ENCODE data around the gene GPR37.

Gene GPR37

DNA sequence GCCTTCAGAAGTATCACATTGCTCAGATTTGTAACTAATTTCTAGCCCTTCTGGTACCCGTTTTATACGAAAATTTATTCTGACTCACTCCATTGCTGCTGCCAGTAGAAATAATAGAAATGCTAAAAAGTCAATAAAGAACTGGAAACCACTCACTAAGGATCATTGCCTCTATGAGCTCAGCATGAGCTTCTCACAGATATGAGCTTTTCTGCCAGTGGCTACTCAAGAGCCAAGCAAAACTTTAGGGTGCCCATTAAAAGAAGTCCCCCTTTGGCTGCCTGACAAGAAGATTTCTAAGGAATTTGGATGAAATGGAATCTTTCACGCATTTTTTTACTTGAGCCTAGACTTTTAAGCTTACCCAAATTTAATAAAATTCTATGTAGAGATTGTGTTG is 52.5 kb downstream of the GPR37 start:
- no peaks in the 10 kb centered on the region for H3K36me3 ChIP-seq (ENCODE audit: insufficient read depth, low read length)
- H3K9ac ChIP-seq (ENCODE audit: low read length): no peak overlapping the region
- no peaks in the 10 kb centered on the region for H3K27me3 ChIP-seq (ENCODE audit: insufficient read depth, low read length)
- no peak for TF ChIP-seq EZH2 (IDR thresholded peaks at IDR 0.05; ENCODE audit: borderline replicate concordance, low read length)
- TF ChIP-seq, protein P1, sequence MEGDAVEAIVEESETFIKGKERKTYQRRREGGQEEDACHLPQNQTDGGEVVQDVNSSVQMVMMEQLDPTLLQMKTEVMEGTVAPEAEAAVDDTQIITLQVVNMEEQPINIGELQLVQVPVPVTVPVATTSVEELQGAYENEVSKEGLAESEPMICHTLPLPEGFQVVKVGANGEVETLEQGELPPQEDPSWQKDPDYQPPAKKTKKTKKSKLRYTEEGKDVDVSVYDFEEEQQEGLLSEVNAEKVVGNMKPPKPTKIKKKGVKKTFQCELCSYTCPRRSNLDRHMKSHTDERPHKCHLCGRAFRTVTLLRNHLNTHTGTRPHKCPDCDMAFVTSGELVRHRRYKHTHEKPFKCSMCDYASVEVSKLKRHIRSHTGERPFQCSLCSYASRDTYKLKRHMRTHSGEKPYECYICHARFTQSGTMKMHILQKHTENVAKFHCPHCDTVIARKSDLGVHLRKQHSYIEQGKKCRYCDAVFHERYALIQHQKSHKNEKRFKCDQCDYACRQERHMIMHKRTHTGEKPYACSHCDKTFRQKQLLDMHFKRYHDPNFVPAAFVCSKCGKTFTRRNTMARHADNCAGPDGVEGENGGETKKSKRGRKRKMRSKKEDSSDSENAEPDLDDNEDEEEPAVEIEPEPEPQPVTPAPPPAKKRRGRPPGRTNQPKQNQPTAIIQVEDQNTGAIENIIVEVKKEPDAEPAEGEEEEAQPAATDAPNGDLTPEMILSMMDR (IDR thresholded peaks at IDR 0.05; ENCODE audit: low read length): no peak
- no peaks in the 10 kb centered on the region for H3K9me3 ChIP-seq (ENCODE audit: low read length)
- H2AFZ ChIP-seq (ENCODE audit: low read length): no peak overlapping the region
- H3K4me3 ChIP-seq (ENCODE audit: low read depth, low read length, poor library complexity, severe bottlenecking): no peak overlapping the region
- no peaks in the 10 kb centered on the region for H3K79me2 ChIP-seq (ENCODE audit: insufficient read depth, low read length)
- H4K20me1 ChIP-seq (ENCODE audit: insufficient read depth, low read length): no peaks in the 10 kb centered on the region
- no peaks in the 10 kb centered on the region for H3F3A ChIP-seq (ENCODE audit: insufficient read depth, low read length)
- no peak overlapping the region for H3K27ac ChIP-seq (ENCODE audit: low read depth, low read length, poor library complexity, severe bottlenecking)
- no peaks in the 10 kb centered on the region for H3K4me1 ChIP-seq (ENCODE audit: insufficient read depth, low read length, severe bottlenecking)
- no peaks in the 10 kb centered on the region for H3K9me2 ChIP-seq (ENCODE audit: low read depth, low read length)
- no peak overlapping the region for H3K4me2 ChIP-seq (ENCODE audit: low read length)

DNA sequence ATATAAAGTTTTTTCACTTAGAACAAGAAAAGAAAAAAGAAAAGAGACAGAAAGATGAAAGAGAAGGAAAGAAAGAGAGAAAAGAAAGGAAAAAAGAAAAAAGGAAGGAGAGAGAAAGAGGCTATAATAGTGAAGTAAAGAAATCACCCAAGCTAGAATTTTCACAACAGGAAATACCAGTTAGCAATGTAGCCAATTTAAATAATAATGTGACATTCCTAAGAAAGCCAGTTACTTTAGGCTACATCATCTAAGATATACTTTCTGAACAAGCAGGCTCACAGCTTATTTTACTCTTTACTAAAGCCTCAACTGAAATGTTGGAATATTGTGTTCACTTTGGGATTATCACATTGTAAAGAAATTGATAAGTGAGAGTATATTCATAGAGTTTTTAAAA is 53.6 kb downstream of the GPR37 start:
- TF ChIP-seq EZH2 (IDR thresholded peaks at IDR 0.05; ENCODE audit: borderline replicate concordance, low read length): no peak
- TF ChIP-seq, protein P1 (IDR thresholded peaks at IDR 0.05; ENCODE audit: low read length): no peak
- H3K27ac ChIP-seq (ENCODE audit: low read depth, low read length, poor library complexity, severe bottlenecking): no peak overlapping the region

DNA sequence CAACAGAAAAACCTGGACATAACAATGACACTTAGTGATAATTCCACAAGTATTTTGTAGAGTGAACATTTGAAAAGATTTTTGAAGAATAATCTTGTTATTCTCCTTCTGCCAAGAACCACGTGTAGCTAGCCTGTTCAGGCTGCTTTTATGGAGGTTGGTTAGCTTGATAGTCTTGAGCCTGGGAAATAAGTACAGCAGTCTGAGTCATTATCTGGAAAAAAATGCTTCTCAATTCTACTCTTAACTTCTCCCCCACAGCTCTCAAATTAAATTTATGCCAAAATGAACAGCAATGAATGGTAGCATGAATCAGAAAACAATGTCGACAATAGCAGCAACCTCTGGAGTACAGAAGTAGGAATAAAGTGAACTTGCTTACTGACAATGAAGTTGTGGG is 63.2 kb downstream of the GPR37 start:
- no peaks in the 10 kb centered on the region; the same call in 1 of the 2 replicates for H3K9me2 ChIP-seq (ENCODE audit: low read depth, low read length)

More for the DNA sequence above, 53.6 kb downstream of the GPR37 start:
- Histone ChIP-seq H3F3A (ENCODE audit: insufficient read depth, low read length) (no peaks in the 10 kb centered on the region), H3K27me3 (ENCODE audit: insufficient read depth, low read length) (no peaks in the 10 kb centered on the region), H3K9me2 (ENCODE audit: low read depth, low read length) (no peaks in the 10 kb centered on the region), H4K20me1 (ENCODE audit: insufficient read depth, low read length) (no peaks in the 10 kb centered on the region), H3K4me3 (ENCODE audit: low read depth, low read length, poor library complexity, severe bottlenecking) (no peak overlapping the region), H3K9me3 (ENCODE audit: low read length) (peaks cover 7% of the 10 kb centered on the region; the same call in 1 of the 2 replicates), H3K9ac (ENCODE audit: low read length) (no peak overlapping the region), H2AFZ (ENCODE audit: low read length) (no peak overlapping the region), H3K4me2 (ENCODE audit: low read length) (no peak overlapping the region), H3K4me1 (ENCODE audit: insufficient read depth, low read length, severe bottlenecking) (no peaks in the 10 kb centered on the region), H3K36me3 (ENCODE audit: insufficient read depth, low read length) (no peaks in the 10 kb centered on the region), H3K79me2 (ENCODE audit: insufficient read depth, low read length) (no peaks in the 10 kb centered on the region)

More for the DNA sequence above, 63.2 kb downstream of the GPR37 start:
- H3K27ac ChIP-seq (ENCODE audit: low read depth, low read length, poor library complexity, severe bottlenecking): no peak overlapping the region
- H3K79me2 ChIP-seq (ENCODE audit: insufficient read depth, low read length): no peaks in the 10 kb centered on the region
- H3K9ac ChIP-seq (ENCODE audit: low read length): no peak overlapping the region
- peaks cover 2% of the 10 kb centered on the region; the same call in 1 of the 2 replicates for H3K9me3 ChIP-seq (ENCODE audit: low read length)
- no peaks in the 10 kb centered on the region for H3F3A ChIP-seq (ENCODE audit: insufficient read depth, low read length)
- H4K20me1 ChIP-seq (ENCODE audit: insufficient read depth, low read length): no peaks in the 10 kb centered on the region
- no peaks in the 10 kb centered on the region for H3K27me3 ChIP-seq (ENCODE audit: insufficient read depth, low read length)
- H3K4me1 ChIP-seq (ENCODE audit: insufficient read depth, low read length, severe bottlenecking): no peaks in the 10 kb centered on the region
- no peak overlapping the region for H2AFZ ChIP-seq (ENCODE audit: low read length)
- no peaks in the 10 kb centered on the region for H3K36me3 ChIP-seq (ENCODE audit: insufficient read depth, low read length)
- H3K4me2 ChIP-seq (ENCODE audit: low read length): no peak overlapping the region
- TF ChIP-seq, protein P1 (IDR thresholded peaks at IDR 0.05; ENCODE audit: low read length): no peak
- no peak for TF ChIP-seq EZH2 (IDR thresholded peaks at IDR 0.05; ENCODE audit: borderline replicate concordance, low read length)
- no peak overlapping the region for H3K4me3 ChIP-seq (ENCODE audit: low read depth, low read length, poor library complexity, severe bottlenecking)

Measured in OCI-LY1 (cell line).